Astrocyte of the cerebellum (primary cell): Measurements from ENCODE around the gene PRODH2.

ENCODE experiments used
- DNase-seq: peaks from one replicate; pipeline ENCODE4 v3.0.0-alpha.2; 2011; ENCODE audit warnings: low read depth
- H3K4me3 ChIP-seq: 2 replicates; pipeline ENCODE4 v1.5.1; 2011; ENCODE audit warnings: mild to moderate bottlenecking, low read depth, low read length, moderate library complexity
- CTCF ChIP-seq: IDR thresholded peaks from 2 replicates; pipeline ENCODE4 v1.5.1; 2012; ENCODE audit warnings: low read length, low read depth, moderate library complexity, mild to moderate bottlenecking; ENCODE audit errors: missing control alignments
- in situ Hi-C: cut with HindIII; loops from 2 replicates; pipeline ENCODE4 v1.10.0; 2017; ENCODE audit warnings: low sequenced_read_pairs

PRODH2 gene

GRCh38 chr19:35757749-35758608 lies 54.7 kb downstream of the PRODH2 start, which contains the start of gene PROSER3:
TSS of gene PROSER3 (plus strand) at chr19:35758176. CDS start at chr19:35758216, 40 bp downstream.
- in situ Hi-C loops: no loop called here
- peak within 1 kb of the TSS; percentile 94 for H3K4me3 ChIP-seq
- TF ChIP-seq CTCF: no peak
- peak; percentile 99 for DNase-seq

GRCh38 chr19:35757231-35757748 lies 55.4 kb downstream of the PRODH2 start:
- DNase-seq: peak; percentile 86
- in situ Hi-C loops: no loop called here
- TF ChIP-seq CTCF: no peak
- H3K4me3 ChIP-seq: peak overlapping the region; percentile 94

GRCh38 chr19:35756377-35757230 lies 56.0 kb downstream of the PRODH2 start, which contains the start of gene HSPB6:
TSS of gene HSPB6 (minus strand) at chr19:35757029. CDS start at chr19:35757008, 21 bp downstream.
- in situ Hi-C loops: no loop called here
- peak; percentile 16 for DNase-seq
- peak within 1 kb of the TSS; percentile 94 for H3K4me3 ChIP-seq
- TF ChIP-seq CTCF: no peak

- in situ Hi-C loops: no loop called here
- TF ChIP-seq CTCF: no peak
- peak overlapping the region; percentile 94 for H3K4me3 ChIP-seq
- no peak for DNase-seq
Measured at GRCh38 chr19:35755550-35756376, 56.9 kb downstream of the PRODH2 start.

GRCh38 chr19:35755131-35755549 lies 57.5 kb downstream of the PRODH2 start:
- no peak overlapping the region for H3K4me3 ChIP-seq
- TF ChIP-seq CTCF: no peak
- in situ Hi-C loops: no loop called here
- no peak for DNase-seq
